SIG-M5 (cell line): Measurements from ENCODE around the gene CELSR3.
A peak's percentile ranks its signal among the peaks of the same experiment; 100 is the strongest.

Experiments used
- DNase-seq: peaks from one replicate; lab custom pipeline; 2025; lab: John Stamatoyannopoulos, UW

Gene CELSR3

GRCh38 chr3:48685603-48686511 lies 23.2 kb upstream of the CELSR3 start, which contains the start of gene NCKIPSD:
NCKIPSD (minus strand) TSS chr3:48685915; CDS start chr3:48685807, 108 bp downstream.
- peak; percentile 26 for DNase-seq

GRCh38 chr3:48685293-48685602 lies 22.6 kb upstream of the CELSR3 start:
- no peak for DNase-seq

GRCh38 chr3:48684480-48685143 lies 21.9 kb upstream of the CELSR3 start:
- no peak for DNase-seq

GRCh38 chr3:48684054-48684349 lies 21.3 kb upstream of the CELSR3 start:
- DNase-seq: no peak

GRCh38 chr3:48682786-48683185 lies 20.1 kb upstream of the CELSR3 start:
- no peak for DNase-seq

- no peak for DNase-seq
These were observed 19.4 kb upstream of the CELSR3 start for GRCh38 chr3:48681974-48682610.

- no peak for DNase-seq
These were observed 18.8 kb upstream of the CELSR3 start for GRCh38 chr3:48681541-48681880.

- DNase-seq: no peak
These were observed 18.3 kb upstream of the CELSR3 start for GRCh38 chr3:48680811-48681540.

GRCh38 chr3:48679411-48680391 lies 17.0 kb upstream of the CELSR3 start:
- no peak for DNase-seq

- DNase-seq: no peak
These were observed 16.1 kb upstream of the CELSR3 start for GRCh38 chr3:48678566-48679380.

GRCh38 chr3:48678056-48678455 lies 15.4 kb upstream of the CELSR3 start:
- no peak for DNase-seq

- DNase-seq: no peak
These were observed 11.8 kb upstream of the CELSR3 start for GRCh38 chr3:48674505-48674904.

- no peak for DNase-seq
These were observed 9.8 kb upstream of the CELSR3 start for GRCh38 chr3:48672522-48672921.

- no peak for DNase-seq
These were observed 2.2 kb upstream of the CELSR3 start for GRCh38 chr3:48664929-48665328.

- DNase-seq: no peak
These were observed 1.6 kb upstream of the CELSR3 start for GRCh38 chr3:48664313-48664644.

- DNase-seq: peak; percentile 91
These were observed 1.0 kb upstream of the CELSR3 start for GRCh38 chr3:48663489-48664312.

- no peak for DNase-seq
These were observed 437 bp downstream of the CELSR3 start for GRCh38 chr3:48662145-48662752.

GRCh38 chr3:48661501-48662144 lies 1.1 kb downstream of the CELSR3 start:
- no peak for DNase-seq
